ENCODE data around the gene OR1B1.

The OR1B1 gene

GRCh38 chr9:122580360-122580759 lies 77.1 kb downstream of the OR1B1 start:
- H3K36me3 ChIP-seq (ENCODE audit: insufficient read depth) = no peaks in the 10 kb centered on the region
- H3K79me2 ChIP-seq (ENCODE audit: insufficient read depth, low read depth) = no peaks in the 10 kb centered on the region
- no peak overlapping the region for H3K27ac ChIP-seq
- no peak overlapping the region for H2AFZ ChIP-seq (ENCODE audit: low read depth)
- H3K27me3 ChIP-seq (ENCODE audit: insufficient read depth, low read depth) = no peaks in the 10 kb centered on the region
- no peak overlapping the region for H3K4me2 ChIP-seq
- no peaks in the 10 kb centered on the region for H4K20me1 ChIP-seq (ENCODE audit: insufficient read depth)
- no peak overlapping the region for H3K9ac ChIP-seq
- H3K4me3 ChIP-seq (IDR thresholded peaks at IDR 0.05; ENCODE audit: insufficient read depth, low read depth, low read length) = no peak overlapping the region
- H3K4me1 ChIP-seq (ENCODE audit: low read depth, poor library complexity, severe bottlenecking) = no peaks in the 10 kb centered on the region
- TF ChIP-seq CTCF (conservative IDR thresholded peaks at IDR 0.05; ENCODE audit: low read depth, low read length) = no peak

GRCh38 chr9:122579874-122580273 lies 77.6 kb downstream of the OR1B1 start:
- Histone ChIP-seq H3K4me2 (no peak overlapping the region), H3K4me3 (IDR thresholded peaks at IDR 0.05; ENCODE audit: insufficient read depth, low read depth, low read length) (no peak overlapping the region), H2AFZ (ENCODE audit: low read depth) (no peak overlapping the region), H4K20me1 (ENCODE audit: insufficient read depth) (no peaks in the 10 kb centered on the region), H3K36me3 (ENCODE audit: insufficient read depth) (no peaks in the 10 kb centered on the region), H3K27me3 (ENCODE audit: insufficient read depth, low read depth) (no peaks in the 10 kb centered on the region), H3K79me2 (ENCODE audit: insufficient read depth, low read depth) (no peaks in the 10 kb centered on the region), H3K27ac (no peak overlapping the region), H3K9ac (no peak overlapping the region), H3K4me1 (ENCODE audit: low read depth, poor library complexity, severe bottlenecking) (no peaks in the 10 kb centered on the region)
- TF ChIP-seq CTCF (conservative IDR thresholded peaks at IDR 0.05; ENCODE audit: low read depth, low read length) = no peak

All from KMS-11 (cell line).